NCI-H187 treated with DMSO at 0.1 percent for 48 hours (cell line): ENCODE measurements around the gene CACNA2D4.

Source experiments
- DNase-seq: peaks from one replicate; lab custom pipeline; 2025; lab: John Stamatoyannopoulos, UW

CACNA2D4 gene

DNA sequence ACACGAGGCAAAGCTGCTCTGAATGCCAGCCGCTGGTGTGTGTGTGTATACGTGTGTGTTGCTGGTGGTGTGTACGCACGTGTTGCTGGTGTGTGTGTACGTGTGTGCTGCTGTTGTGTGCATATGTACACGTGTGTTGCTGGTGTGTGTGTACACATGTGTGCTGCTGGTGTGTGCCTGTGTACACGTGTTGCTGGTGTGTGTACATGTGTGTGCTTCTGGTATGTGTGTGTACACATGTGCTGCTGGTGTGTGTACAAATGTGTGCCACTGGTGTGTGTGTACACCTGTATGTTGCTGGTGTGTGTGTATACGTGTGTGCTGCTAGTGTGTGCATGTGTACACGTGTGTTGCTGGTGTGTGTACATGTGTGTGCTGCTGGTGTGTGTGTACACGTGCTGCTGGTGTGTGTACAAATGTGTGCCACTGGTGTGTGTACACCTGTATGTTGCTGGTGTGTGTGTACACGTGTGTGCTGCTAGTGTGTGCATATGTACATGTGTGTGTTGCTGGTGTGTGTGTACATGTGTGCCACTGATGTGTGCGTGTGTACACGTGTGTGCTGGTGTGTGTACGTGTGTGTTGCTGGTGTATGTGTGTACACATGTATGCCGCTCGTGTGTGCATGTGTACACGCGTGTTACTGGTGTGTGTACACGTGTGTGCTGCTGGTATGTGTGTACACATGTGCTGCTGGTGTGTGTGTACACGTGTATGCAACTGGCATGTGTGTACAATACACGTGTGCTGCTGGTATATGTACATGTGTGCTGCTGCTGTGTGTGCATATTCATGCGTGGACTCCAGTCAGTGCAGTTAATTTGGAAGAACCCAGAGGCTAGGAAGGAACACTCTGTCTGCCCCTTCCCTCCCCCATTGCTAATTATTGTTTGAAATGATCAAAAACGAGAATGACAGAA, 47.2 kb downstream of the CACNA2D4 start:
- DNase-seq, result no peak

DNA sequence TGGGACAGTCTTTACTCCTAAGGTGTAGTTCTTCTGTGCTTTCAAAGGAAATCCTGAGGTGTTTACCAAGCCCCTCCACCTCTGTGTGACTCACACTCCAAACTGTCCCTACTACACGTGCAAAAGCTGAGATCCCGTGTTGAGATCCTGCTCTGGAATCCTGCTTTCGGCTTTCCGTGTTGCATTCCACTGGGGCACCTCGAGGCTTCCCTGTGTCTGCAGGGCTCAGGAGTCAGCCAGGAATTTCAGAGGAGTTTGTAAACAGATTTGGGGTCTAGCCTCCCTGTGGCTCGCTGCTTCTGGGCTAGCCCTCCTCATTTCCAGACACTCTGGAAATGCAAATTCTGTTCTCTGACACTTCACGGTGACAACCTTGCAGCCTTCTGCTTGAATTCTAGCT, 48.4 kb downstream of the CACNA2D4 start:
- no peak for DNase-seq

DNA sequence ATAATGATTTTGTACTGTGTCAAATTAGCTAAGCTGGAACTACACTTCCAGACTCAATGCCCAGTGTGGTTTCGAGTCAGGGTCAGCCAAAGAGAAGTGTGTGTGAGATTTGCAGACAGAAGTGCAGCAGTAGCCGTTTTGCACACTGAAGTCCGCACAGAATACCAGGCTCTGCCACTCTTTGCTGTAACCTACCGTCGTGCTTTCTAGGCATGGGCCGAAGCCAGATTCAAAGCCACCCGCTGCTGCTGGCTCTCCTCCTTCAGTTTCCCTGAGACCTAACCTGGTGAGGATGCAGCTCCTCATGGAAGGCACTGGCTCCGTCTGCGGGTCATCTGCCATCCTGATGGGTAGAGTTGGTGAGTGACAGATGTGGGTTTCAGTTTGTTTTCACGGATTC, 49.3 kb downstream of the CACNA2D4 start:
- no peak for DNase-seq

- no peak for DNase-seq
These were observed 53.1 kb downstream of the CACNA2D4 start for GRCh38 chr12:1865284-1865866.

GRCh38 chr12:1864867-1865266, 53.6 kb downstream of the CACNA2D4 start:
- no peak for DNase-seq

GRCh38 chr12:1864456-1864855, 54.0 kb downstream of the CACNA2D4 start:
- DNase-seq, result no peak

- DNase-seq, result no peak
These were observed 54.6 kb downstream of the CACNA2D4 start for GRCh38 chr12:1863823-1864222.

- no peak for DNase-seq
These were observed 55.5 kb downstream of the CACNA2D4 start for GRCh38 chr12:1862973-1863372.

- DNase-seq, result no peak
These were observed 58.8 kb downstream of the CACNA2D4 start for GRCh38 chr12:1859643-1860042.

DNA sequence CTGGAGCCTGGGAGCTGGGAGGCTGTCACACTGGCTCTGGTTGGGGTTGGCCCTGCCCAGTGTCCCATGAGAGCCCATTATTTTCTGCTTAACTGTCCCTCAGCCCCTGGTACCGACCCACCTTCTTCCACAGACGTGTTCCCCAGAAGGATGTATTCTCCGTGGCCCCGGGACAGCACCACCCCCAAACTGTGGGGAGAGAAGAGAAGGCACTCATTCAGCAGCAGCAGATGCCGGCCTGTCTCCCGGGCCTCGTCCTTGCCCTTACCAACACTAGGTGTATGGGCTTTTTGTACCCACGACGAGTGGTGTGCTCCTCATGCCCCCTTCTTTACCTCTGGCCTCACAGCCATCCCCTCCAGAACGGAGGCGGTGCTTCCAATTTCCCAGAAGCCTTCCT, 60.0 kb downstream of the CACNA2D4 start:
- DNase-seq, result no peak

DNA sequence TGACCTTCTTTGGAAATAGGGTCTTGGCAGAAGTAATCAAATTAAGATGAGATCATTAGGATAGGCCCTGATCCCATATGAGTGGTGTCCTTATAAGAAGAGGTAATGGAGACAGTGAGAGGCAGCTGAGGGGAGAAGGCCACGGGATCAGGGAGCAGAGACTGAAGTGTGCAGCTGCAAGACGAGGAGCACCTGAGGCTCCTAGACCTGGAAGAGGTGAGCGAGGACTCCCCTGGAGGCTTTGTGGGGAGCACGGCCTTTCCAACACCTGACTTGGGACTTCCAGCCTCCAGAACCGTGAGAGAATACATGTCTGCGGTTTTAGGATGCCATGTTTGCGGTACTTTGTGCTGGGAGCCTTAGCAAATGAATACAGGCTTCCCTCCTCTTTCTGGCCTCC, 60.6 kb downstream of the CACNA2D4 start:
- DNase-seq, result no peak

GRCh38 chr12:1857086-1857485, 61.4 kb downstream of the CACNA2D4 start:
- no peak for DNase-seq

GRCh38 chr12:1855241-1855640, 63.2 kb downstream of the CACNA2D4 start:
- DNase-seq, result no peak

DNA sequence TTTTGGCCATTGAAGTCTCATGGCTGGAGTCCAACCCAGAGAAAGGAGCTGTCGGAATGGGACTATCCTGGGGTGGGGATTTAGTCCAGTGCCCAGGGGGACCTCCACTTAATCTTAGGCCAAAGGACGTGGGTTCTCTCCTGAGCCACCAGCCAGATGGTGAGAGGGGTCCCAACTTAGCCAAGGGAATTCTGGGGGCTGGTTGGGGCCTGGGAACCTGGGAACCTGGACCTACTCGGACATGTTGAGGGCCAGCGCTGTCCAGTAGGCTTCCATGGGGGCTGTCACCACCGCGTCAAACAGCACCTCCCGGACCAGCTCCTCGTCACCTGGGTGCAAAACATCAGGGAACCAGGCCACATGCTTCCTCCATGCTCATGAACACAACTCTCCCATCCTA, 64.7 kb downstream of the CACNA2D4 start:
- DNase-seq, result no peak

DNA sequence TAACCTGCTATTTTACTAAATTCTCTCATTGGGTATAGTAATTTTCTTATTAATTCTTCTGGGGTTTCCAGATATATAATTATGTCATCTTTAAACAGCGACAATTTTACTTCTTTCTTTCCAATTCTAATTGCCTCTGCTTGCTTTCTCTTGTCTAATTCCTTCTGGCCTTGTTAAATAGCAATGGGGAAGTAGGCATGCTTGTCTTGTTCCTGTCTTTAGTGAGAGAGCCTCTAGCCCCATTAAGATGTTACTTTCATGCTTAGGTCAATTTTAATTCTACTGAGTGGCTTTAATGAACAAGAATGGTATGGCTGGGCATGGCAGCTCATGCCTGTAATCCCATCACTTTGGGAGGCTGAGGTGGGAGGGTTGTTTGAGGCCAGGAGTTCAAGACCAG, 66.4 kb downstream of the CACNA2D4 start:
- DNase-seq, result no peak

DNA sequence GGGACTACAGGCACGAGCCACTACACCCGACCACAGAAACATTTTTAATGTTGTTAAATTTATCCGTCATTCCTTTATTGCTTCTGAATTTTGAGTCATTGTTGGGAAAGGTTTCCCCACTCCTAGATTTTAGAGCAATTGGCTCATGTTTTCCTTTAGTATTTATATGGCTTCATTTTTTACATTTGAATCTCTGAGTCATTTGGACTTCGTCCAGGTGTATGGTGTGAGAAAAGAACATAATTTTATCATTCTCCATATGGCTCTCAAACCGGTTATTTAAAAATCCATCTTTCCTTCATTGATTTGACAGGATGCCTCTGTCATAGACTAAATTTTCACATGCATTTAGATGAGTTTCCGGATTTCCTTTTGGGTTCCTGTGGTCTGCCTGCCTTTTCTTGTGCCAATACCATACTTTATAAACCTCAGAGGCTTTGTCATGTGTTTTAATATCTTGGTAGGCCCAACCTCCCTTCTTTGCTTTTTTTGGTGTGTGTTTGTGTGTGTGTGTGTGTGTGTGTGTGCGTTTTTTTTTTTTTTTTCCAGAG, 67.2 kb downstream of the CACNA2D4 start:
- no peak for DNase-seq

DNA sequence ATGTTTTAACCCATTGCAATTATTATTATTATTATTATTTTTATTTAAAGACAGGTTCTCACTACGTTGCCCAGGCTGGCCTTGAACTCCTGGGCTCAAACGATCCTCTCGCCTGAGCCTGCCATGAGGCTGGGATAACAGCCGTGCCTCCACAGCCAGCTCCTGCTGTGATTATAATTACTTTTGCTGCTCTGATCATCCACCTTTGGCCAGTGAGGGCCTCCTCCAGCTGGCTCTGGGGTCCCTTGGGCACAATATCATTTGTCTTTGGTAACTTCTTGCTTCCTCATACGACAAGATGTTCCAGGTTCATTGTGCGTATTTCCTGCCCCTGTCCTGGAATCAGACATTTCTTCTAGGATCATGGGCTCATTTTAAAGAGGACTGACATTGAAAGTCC, 69.7 kb downstream of the CACNA2D4 start:
- DNase-seq, result no peak

GRCh38 chr12:1848146-1848545, 70.3 kb downstream of the CACNA2D4 start:
- no peak for DNase-seq

GRCh38 chr12:1847411-1847810, 71.0 kb downstream of the CACNA2D4 start:
- DNase-seq, result no peak

- no peak for DNase-seq
These were observed 71.7 kb downstream of the CACNA2D4 start for GRCh38 chr12:1846421-1847405.

DNA sequence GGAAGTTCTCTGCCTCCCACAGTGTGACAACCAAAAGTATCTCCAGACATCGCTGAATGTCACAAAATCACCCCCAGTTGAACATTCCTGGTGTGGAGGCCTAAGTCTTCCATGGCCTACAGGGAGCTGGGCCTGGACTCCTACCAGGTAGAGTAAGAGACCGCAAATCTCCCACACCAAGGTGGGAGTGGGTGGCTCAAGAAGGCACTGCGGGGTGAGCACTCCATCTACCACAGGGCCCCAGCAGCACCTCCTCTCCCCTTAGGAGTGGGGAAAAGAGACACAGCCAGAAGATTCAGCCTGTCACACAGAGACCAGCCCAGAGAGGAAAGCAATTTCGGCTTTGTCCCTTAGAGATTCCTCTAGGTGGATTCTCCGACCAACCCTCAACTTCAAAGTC, 72.6 kb downstream of the CACNA2D4 start:
- no peak for DNase-seq

GRCh38 chr12:1845427-1845826, 73.0 kb downstream of the CACNA2D4 start:
- DNase-seq, result no peak
